H1 (cell line): ENCODE data around the gene ZNF611. TPM values are rescaled to one million over a fixed set of nuclear protein-coding genes. Genes with fewer than 3 reads are reported as not detected.

Experiments used
- CTCF ChIA-PET: fragments of 300-600 bp; sonication (Branson Sonifier 250); formaldehyde crosslinking; loops from one replicate; lab custom pipeline; 2021; ENCODE audit not compliant: partially characterized antibody; lab: Charles Lee
- POLR2A ChIA-PET: fragments of 300-600 bp; sonication (Branson Sonifier 250); formaldehyde crosslinking; loops from one replicate; lab custom pipeline; 2021; ENCODE audit warnings: inconsistent platforms; ENCODE audit not compliant: partially characterized antibody; lab: Charles Lee
- DNase-seq, 2 experiments: peaks; one replicate each; pipeline versions ENCODE4 v3.0.0 to v3.0.0-alpha.2; 2010 to 2022; ENCODE audit warnings: low spot score in 2 of 2, low read depth in 1 of 2, mixed read lengths in 1 of 2
- FAIRE-seq: peaks from 2 replicates; lab custom pipeline; 2011; peaks lifted over from hg19 to GRCh38; lab: Jason Lieb, UNC
- H2AFZ ChIP-seq: 2 replicates; pipeline ENCODE4 v1.8.1; 2012; ENCODE audit warnings: low read length, inconsistent platforms
- H2AK5ac ChIP-seq: 2 replicates; pipeline ENCODE4 v1.6.1; 2013; ENCODE audit warnings: low read depth, low read length
- H2BK120ac ChIP-seq: replicated peaks from 2 replicates; pipeline ENCODE3; 2013; ENCODE audit warnings: low read depth, low read length, inconsistent platforms
- H2BK12ac ChIP-seq: 2 replicates; pipeline ENCODE4 v1.6.1; 2013; ENCODE audit warnings: low read depth, low read length
- H2BK15ac ChIP-seq: 2 replicates; pipeline ENCODE4 v1.6.1; 2013; ENCODE audit warnings: low read length
- H2BK20ac ChIP-seq: 2 replicates; pipeline ENCODE4 v1.6.1; 2013; ENCODE audit warnings: low read length
- H2BK5ac ChIP-seq: 2 replicates; pipeline ENCODE4 v1.6.1; 2013; ENCODE audit warnings: low read depth, low read length
- H3K14ac ChIP-seq: 2 replicates; pipeline ENCODE4 v1.6.1; 2013; ENCODE audit warnings: inconsistent platforms; ENCODE audit not compliant: insufficient read length
- H3K18ac ChIP-seq: 2 replicates; pipeline ENCODE4 v1.6.1; 2013; ENCODE audit warnings: low read length; ENCODE audit errors: extremely low read depth
- H3K23ac ChIP-seq: 2 replicates; pipeline ENCODE4 v1.6.1; 2013; ENCODE audit warnings: inconsistent platforms; ENCODE audit not compliant: insufficient read length
- H3K23me2 ChIP-seq: 2 replicates; pipeline ENCODE4 v1.6.1; 2013; ENCODE audit warnings: low read depth, low read length
- H3K27ac ChIP-seq: 2 replicates; pipeline ENCODE4 v1.6.1; 2011; ENCODE audit warnings: low read depth, low read length, inconsistent platforms
- H3K27me3 ChIP-seq, 4 experiments: replicated peaks in 1 of 4; 1 replicate in 1 of 4; 2 replicates in 3 of 4; pipeline versions ENCODE4 v1.6.1 to v1.8.1; 2011 to 2013; ENCODE audit warnings: low read length in 3 of 4, mild to moderate bottlenecking in 3 of 4, inconsistent platforms in 2 of 4, mixed read lengths in 2 of 4, moderate library complexity in 1 of 4; ENCODE audit not compliant: control insufficient read depth in 3 of 4, insufficient read depth in 3 of 4; ENCODE audit errors: extremely low read depth in 1 of 4
- H3K36me3 ChIP-seq, 4 experiments: 2 replicates each; pipeline versions ENCODE4 v1.6.1 to v1.8.1; 2011 to 2013; ENCODE audit warnings: mild to moderate bottlenecking in 4 of 4, low read length in 3 of 4, moderate library complexity in 2 of 4, control low read depth in 1 of 4, inconsistent platforms in 1 of 4; ENCODE audit not compliant: insufficient read depth in 4 of 4, control insufficient read depth in 2 of 4
- H3K4ac ChIP-seq: replicated peaks from 2 replicates; pipeline ENCODE3; 2013; ENCODE audit warnings: low read length, low read depth, mixed read lengths, inconsistent platforms; ENCODE audit not compliant: insufficient read length
- H3K4me1 ChIP-seq, 4 experiments: replicated peaks in 1 of 4; 1 replicate in 1 of 4; 2 replicates in 3 of 4; pipeline versions ENCODE4 v1.6.1 to v1.8.1; 2011 to 2013; ENCODE audit warnings: low read length in 3 of 4, inconsistent platforms in 2 of 4, mixed read lengths in 1 of 4; ENCODE audit not compliant: insufficient read depth in 4 of 4, control insufficient read depth in 3 of 4
- H3K4me2 ChIP-seq, 2 experiments: 2 replicates each; pipeline versions ENCODE4 v1.6.1 to v1.8.1; 2011 to 2013; ENCODE audit warnings: low read depth in 2 of 2, low read length in 2 of 2, control low read depth in 1 of 2, inconsistent platforms in 1 of 2, mild to moderate bottlenecking in 1 of 2; ENCODE audit not compliant: insufficient read depth in 1 of 2
- H3K4me3 ChIP-seq, 4 experiments: fragments of 200-600, 300-600 bp in 1 of 4; sonication (generic), shearing (Covaris generic), sonication (Bioruptor Twin) in 1 of 4; 2 replicates each; pipeline versions ENCODE4 v1.5.1 to v1.8.1; 2011 to 2016; ENCODE audit warnings: low read length in 4 of 4, low read depth in 3 of 4, control low read depth in 2 of 4, inconsistent platforms in 2 of 4, mild to moderate bottlenecking in 2 of 4, mixed read lengths in 1 of 4, moderate library complexity in 1 of 4; ENCODE audit not compliant: insufficient read depth in 2 of 4; ENCODE audit errors: extremely low read depth in 1 of 4
- H3K56ac ChIP-seq: replicated peaks from 2 replicates; pipeline ENCODE3; 2013; ENCODE audit warnings: low read depth, mild to moderate bottlenecking, mixed read lengths, low read length, inconsistent platforms; ENCODE audit not compliant: insufficient read length
- H3K79me1 ChIP-seq: 2 replicates; pipeline ENCODE4 v1.6.1; 2013; ENCODE audit warnings: low read depth, low read length, control low read depth
- H3K79me2 ChIP-seq, 2 experiments: 2 replicates each; pipeline versions ENCODE4 v1.6.1 to v1.8.1; 2012 to 2013; ENCODE audit warnings: low read length in 2 of 2, mild to moderate bottlenecking in 2 of 2, inconsistent platforms in 1 of 2; ENCODE audit not compliant: insufficient read depth in 2 of 2, control insufficient read depth in 1 of 2
- H3K9ac ChIP-seq, 4 experiments: replicated peaks in 1 of 4; 1 replicate in 1 of 4; 2 replicates in 3 of 4; pipeline versions ENCODE4 v1.6.1 to v1.8.1; 2011 to 2013; ENCODE audit warnings: low read depth in 3 of 4, low read length in 3 of 4, control low read depth in 2 of 4, mild to moderate bottlenecking in 2 of 4, moderate library complexity in 2 of 4, inconsistent platforms in 1 of 4; ENCODE audit errors: extremely low read depth in 1 of 4
- H3K9me3 ChIP-seq, 2 experiments: 2 replicates each; pipeline versions ENCODE4 v1.6.1 to v1.8.1; 2012 to 2013; ENCODE audit warnings: mild to moderate bottlenecking in 2 of 2, moderate library complexity in 2 of 2, control low read depth in 1 of 2, inconsistent platforms in 1 of 2, low read depth in 1 of 2, low read length in 1 of 2, mixed read lengths in 1 of 2; ENCODE audit not compliant: insufficient read depth in 2 of 2
- H4K20me1 ChIP-seq, 2 experiments: replicated peaks in 1 of 2; 2 replicates each; pipeline versions ENCODE3 to v1.8.1; 2011 to 2013; ENCODE audit warnings: inconsistent platforms in 2 of 2, low read length in 2 of 2, mild to moderate bottlenecking in 1 of 2; ENCODE audit not compliant: insufficient read depth in 2 of 2, control insufficient read depth in 1 of 2
- H4K5ac ChIP-seq: 2 replicates; pipeline ENCODE4 v1.6.1; 2013; ENCODE audit warnings: low read length, low read depth, mixed read lengths, inconsistent platforms; ENCODE audit not compliant: insufficient read length
- H4K8ac ChIP-seq: 2 replicates; pipeline ENCODE4 v1.8.0; 2013; ENCODE audit warnings: mild to moderate bottlenecking, moderate library complexity, low read length, inconsistent platforms; ENCODE audit not compliant: insufficient read depth; ENCODE audit errors: extremely low read depth
- H4K91ac ChIP-seq: replicated peaks from 2 replicates; pipeline ENCODE3; 2013; ENCODE audit warnings: low read length, mixed read lengths, inconsistent platforms; ENCODE audit not compliant: insufficient read length
- BACH1 ChIP-seq: IDR thresholded peaks from 2 replicates; pipeline ENCODE4 v1.6.1; 2012; ENCODE audit warnings: low read length, improper control_type of control experiment
- BCL11A ChIP-seq, 2 experiments: IDR thresholded peaks; one replicate each; pipeline ENCODE4 v1.6.1; 2011; ENCODE audit warnings: low read depth in 2 of 2, low read length in 2 of 2, mild to moderate bottlenecking in 2 of 2
- CEBPB ChIP-seq: IDR thresholded peaks from 2 replicates; pipeline ENCODE4 v1.6.1; 2012; ENCODE audit warnings: low read depth, low read length
- CHD1 ChIP-seq: IDR thresholded peaks from 2 replicates; pipeline ENCODE4 v1.6.1; 2012; ENCODE audit warnings: low read depth, low read length, improper control_type of control experiment
- CHD2 ChIP-seq: IDR thresholded peaks from 2 replicates; pipeline ENCODE4 v1.6.1; 2012; ENCODE audit warnings: low read length, improper control_type of control experiment
- EZH2 ChIP-seq: fragments of 200-600 bp; sonication (generic); IDR thresholded peaks from 2 replicates; pipeline ENCODE4 v1.7.1; 2012; ENCODE audit warnings: low read depth, mild to moderate bottlenecking, moderate library complexity, low read length, inconsistent platforms; ENCODE audit not compliant: severe bottlenecking
- FOSL1 ChIP-seq: IDR thresholded peaks from 2 replicates; pipeline ENCODE4 v1.6.1; 2011; ENCODE audit warnings: mild to moderate bottlenecking, low read depth, low read length, moderate library complexity; ENCODE audit not compliant: insufficient read depth
- JUND ChIP-seq: IDR thresholded peaks from 2 replicates; pipeline ENCODE4 v1.6.1; 2011; ENCODE audit warnings: mild to moderate bottlenecking, improper control_type of control experiment, low read length
- PHF8 ChIP-seq: fragments of 200-600 bp; sonication (generic); conservative IDR thresholded peaks from 2 replicates; pipeline ENCODE4 v1.7.1; 2012; ENCODE audit warnings: low read depth, mild to moderate bottlenecking, inconsistent platforms, low read length, moderate library complexity
- POU5F1 ChIP-seq: IDR thresholded peaks from 2 replicates; pipeline ENCODE4 v1.6.1; 2011; ENCODE audit warnings: low read depth, mild to moderate bottlenecking, low read length, moderate library complexity
- SAP30 ChIP-seq: fragments of 300-600 bp; sonication (generic); IDR thresholded peaks from 2 replicates; pipeline ENCODE4 v1.7.1; 2012; ENCODE audit warnings: low read length, moderate library complexity, mild to moderate bottlenecking, inconsistent platforms; ENCODE audit not compliant: insufficient read depth, insufficient replicate concordance
- SP1 ChIP-seq: IDR thresholded peaks from 2 replicates; pipeline ENCODE4 v1.6.1; 2011; ENCODE audit warnings: low read depth, low read length
- TEAD4 ChIP-seq: IDR thresholded peaks from 2 replicates; pipeline ENCODE4 v1.6.1; 2012; ENCODE audit warnings: low read depth, low read length, inconsistent platforms, mixed read lengths
- USF2 ChIP-seq: IDR thresholded peaks from 2 replicates; pipeline ENCODE4 v1.6.1; 2011; ENCODE audit warnings: low read length, improper control_type of control experiment
- WGBS, 2 experiments: shearing (Covaris generic) in 1 of 2; methylation state at CpG; one replicate each; pipeline versions ENCODE4 v1.1.6 to v1.1.7; 2013 to 2015; ENCODE audit warnings: low lambda C conversion rate in 2 of 2, mixed read lengths in 2 of 2, inconsistent platforms in 1 of 2, low coverage in 1 of 2, missing lambda C conversion rate in 1 of 2; ENCODE audit not compliant: insufficient replicate concordance in 2 of 2, insufficient coverage in 1 of 2, insufficient read length in 1 of 2; ENCODE audit errors: extremely low coverage in 1 of 2, missing lambda C conversion rate in 1 of 2; 5-methylcytosine and 5-hydroxymethylcytosine counted together
- polyA plus RNA-seq, 7 experiments: library from polyadenylated mRNA; depleted of rRNA in 3 of 7; stranded (reverse) in 5 of 7; unstranded in 2 of 7; fragments of >200 nt in 5 of 7; fragments of 200-250 nt in 2 of 7; gene quantifications; 1 replicate in 5 of 7; 2 replicates in 1 of 7; 4 replicates in 1 of 7; pipeline versions ENCODE4 v1.2.1 to v1.2.3, GENCODE V29; 2011 to 2013; ENCODE audit warnings: missing spikeins in 2 of 7, mixed read lengths in 2 of 7
- total RNA-seq: library from RNA; stranded (reverse); fragmentation: NEBNext Ultra II Directional; extraction: Animal tissue kit (Norgen Biotek cat#: 25700); gene quantifications from 2 replicates; pipeline ENCODE4 v1.2.1, GENCODE V29; 2021

The ZNF611 gene
- total and polyA plus RNA-seq, 2 of the 8 experiments (the other 6 are each of a cell fraction or from before 2014, with no cell fraction given): 1.9 to 19.0 TPM

- no peak overlapping the region for H3K23ac ChIP-seq
- no peak overlapping the region for H2BK12ac ChIP-seq
- no peak overlapping the region for H2BK5ac ChIP-seq
- no peak overlapping the region for H3K14ac ChIP-seq
- DNase-seq: no peak
- H3K56ac ChIP-seq: no peak overlapping the region
- no peak overlapping the region for H3K4me2 ChIP-seq
- H3K4ac ChIP-seq: no peak overlapping the region
- H3K9me3 ChIP-seq: 0 out of 4 replicates have a peak, but pooled peaks cover 0 to 2% of the 10 kb centered on the region in 2 experiments
- H4K5ac ChIP-seq: no peak overlapping the region
- no peak overlapping the region for H3K18ac ChIP-seq
- no peak overlapping the region for H2BK20ac ChIP-seq
- no peaks in the 10 kb centered on the region for H3K79me1 ChIP-seq
- no peak overlapping the region for H2BK120ac ChIP-seq
- no peak overlapping the region for H2AK5ac ChIP-seq
- ChIA-PET CTCF (interaction anchor here (0.9 to 1.0 kb wide), 3 partner anchors 58 to 148 kb away, joined by 3 to 4 read pairs (median 3); no protein-coding TSS in a partner anchor), POLR2A (no interaction called here)
- no peaks in the 10 kb centered on the region for H4K20me1 ChIP-seq
- no peaks in the 10 kb centered on the region for H3K36me3 ChIP-seq
- H2AFZ ChIP-seq: no peak overlapping the region
- H3K9ac ChIP-seq: no peak overlapping the region
- FAIRE-seq: no peak
- H4K8ac ChIP-seq: no peak overlapping the region
- H3K23me2 ChIP-seq: no peaks in the 10 kb centered on the region
- no peaks in the 10 kb centered on the region for H3K27me3 ChIP-seq
- H3K27ac ChIP-seq: no peak overlapping the region
- no peaks in the 10 kb centered on the region for H3K4me1 ChIP-seq
- 73% methylated on average over 4 of the region's 4 CpGs; no CpG with 5 or more reads in 1 of the 2 experiments for WGBS, 2 experiments
- no peak overlapping the region for H2BK15ac ChIP-seq
- no peak overlapping the region for H4K91ac ChIP-seq
- H3K4me3 ChIP-seq: no peak overlapping the region
- no peaks in the 10 kb centered on the region for H3K79me2 ChIP-seq
- TF ChIP-seq TEAD4 (no peak), CHD2 (no peak), FOSL1 (no peak), CEBPB (no peak), POU5F1 (no peak), JUND (no peak), BACH1 (no peak), USF2 (no peak), SAP30 (no peak), PHF8 (no peak), CHD1 (no peak), BCL11A (IDR thresholded peaks at IDR 0.05; ENCODE audit: low read depth in 2 of 2, low read length in 2 of 2) (no peak), SP1 (no peak), EZH2 (no peak)
Measured at GRCh38 chr19:52749780-52750179, 14.9 kb upstream of the ZNF611 start.
